ENCODE data around the gene LLGL2.

LLGL2 gene

DNA sequence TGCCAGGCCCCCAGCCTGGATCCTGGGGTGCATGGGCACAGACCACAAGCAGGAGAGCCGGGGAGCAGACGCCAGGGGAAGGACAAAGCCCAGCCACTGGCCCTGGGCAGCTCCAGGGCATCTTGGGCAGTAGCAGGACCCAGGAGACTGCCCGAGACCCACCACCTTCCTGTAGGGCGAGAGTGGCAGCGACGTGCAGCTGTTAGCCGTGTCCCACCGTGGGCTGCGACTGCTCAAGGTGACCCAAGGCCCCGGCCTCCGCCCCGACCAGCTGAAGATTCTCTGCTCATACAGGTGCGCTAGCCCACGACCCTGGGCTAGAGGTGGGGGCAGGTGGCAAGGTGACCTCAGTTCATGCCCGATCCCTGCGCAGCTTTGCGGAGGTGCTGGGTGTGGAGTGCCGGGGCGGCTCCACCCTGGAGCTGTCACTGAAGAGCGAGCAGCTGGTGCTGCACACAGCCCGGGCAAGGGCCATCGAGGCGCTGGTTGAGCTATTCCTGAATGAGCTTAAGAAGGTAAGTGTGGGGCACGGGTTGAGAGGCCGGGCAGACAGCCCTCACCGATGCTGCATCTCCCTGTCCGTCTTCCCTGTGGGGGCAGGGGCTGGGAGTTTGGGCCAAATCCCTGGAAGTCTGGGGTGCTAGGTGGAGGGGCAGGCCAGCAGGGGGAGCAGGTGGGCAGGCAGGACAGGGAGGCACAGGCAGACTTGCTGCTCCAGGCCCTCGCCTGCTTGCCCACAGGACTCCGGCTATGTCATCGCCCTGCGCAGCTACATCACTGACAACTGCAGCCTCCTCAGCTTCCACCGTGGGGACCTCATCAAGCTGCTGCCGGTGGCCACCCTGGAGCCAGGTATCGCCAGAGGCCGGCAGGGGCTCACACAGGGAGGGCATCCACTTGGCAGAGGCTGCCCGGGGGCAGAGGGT lies 94.3 kb downstream of the LLGL2 start:
- peak; percentile 25 for DNase-seq

DNA sequence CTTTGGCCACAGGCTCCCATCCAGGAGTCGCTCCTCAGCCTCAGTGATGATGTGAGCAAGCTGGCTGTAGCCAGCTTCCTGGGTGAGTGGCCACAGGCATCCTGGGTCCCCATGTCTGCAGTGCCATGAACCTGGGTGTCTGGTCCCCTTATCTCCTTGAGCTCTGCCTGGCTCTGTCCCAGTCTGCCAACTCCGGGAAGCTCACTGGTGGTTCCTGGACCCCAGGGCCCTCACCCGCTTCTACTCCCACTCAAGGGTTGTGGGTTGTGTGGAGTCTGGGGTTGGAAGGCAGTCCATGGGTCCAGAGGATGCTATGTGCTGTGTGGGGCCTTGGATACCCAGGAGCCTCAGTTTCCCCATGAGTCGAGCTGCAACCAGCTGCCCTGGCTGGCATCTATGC lies 96.0 kb downstream of the LLGL2 start:
- no peak for DNase-seq

DNA sequence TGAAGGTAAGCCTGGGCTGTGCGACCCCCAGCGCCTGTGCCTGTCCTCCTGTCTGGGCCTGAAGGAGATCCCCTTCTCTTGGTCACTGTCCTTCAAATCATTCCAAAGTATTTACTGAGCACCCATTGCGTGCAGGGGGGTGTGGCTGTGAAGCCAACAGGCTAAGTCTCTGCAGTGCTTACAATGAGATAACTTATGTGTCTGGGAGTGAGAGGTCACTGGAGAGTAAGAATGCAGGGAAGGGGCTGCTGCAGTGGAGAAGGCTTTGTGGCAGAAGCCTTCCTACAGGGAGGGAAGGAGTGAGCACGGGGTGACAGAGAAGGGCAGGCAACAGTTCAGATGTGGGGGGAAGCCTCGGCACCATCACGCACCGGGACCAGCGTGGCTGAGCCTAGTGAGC lies 96.6 kb downstream of the LLGL2 start:
- no peak for DNase-seq

DNA sequence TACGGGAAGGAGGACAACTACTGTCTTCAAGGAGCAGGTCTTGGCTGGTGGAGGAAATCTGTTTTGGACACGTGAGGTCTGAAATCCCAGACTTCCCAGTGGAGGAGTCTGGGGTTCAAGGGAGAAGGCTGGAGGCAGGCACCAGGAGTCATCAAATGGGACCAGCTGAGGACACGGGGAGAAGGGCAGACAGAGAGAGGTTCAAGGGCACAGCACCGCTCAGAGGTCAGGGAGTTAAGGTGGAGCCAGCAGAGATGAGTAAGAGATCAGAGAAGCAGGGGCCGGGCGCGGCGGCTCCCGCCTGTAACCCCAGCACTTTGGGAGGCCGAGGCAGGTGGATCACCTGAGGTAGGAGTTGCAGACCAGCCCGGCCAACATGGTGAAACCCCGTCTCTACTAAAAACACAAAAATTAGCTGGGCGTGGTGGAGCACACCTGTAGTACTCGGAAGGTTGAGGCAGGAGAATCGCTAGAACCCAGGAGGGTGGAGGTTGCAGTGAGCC lies 97.3 kb downstream of the LLGL2 start:
- no peak for DNase-seq

DNA sequence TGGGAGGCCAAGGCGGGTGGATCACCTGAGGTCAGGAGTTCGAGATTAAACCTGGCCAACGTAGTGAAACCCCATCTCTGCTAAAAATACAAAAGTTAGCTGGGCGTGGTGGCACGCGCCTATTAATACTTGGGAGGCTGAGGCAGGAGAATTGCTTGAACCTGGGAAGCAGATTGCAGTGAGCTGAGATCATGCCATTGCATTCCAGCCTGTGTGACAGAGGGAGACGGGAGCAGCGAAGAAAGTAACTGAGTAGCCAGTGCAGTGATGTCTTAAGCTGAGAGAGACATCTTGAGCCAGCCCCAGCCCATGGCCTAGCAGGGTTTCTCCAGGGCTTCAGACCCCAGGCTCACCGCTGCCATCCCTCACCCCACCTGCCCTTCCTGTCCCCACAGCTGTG lies 97.9 kb downstream of the LLGL2 start:
- DNase-seq, result no peak

DNA sequence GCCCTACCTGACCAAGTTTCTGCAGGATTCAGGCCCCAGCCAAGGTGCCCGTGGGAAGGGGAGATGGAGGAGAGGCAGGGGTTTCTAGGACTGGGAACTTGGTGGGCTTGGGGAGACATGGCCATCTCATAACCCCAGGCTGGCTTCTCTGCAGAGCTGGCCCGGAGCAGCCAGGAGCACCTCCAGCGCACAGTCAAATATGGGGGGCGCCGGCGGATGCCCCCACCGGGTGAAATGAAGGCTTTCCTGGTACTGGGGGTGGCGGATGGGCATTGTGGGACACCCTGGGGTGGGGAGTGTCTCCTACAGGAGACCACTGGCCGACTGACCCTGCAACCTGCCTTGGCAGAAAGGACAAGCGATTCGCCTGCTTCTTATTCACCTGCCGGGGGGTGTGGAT lies 98.5 kb downstream of the LLGL2 start:
- DNase-seq, result no peak

All from CD4-positive, alpha-beta T cell treated with Interleukin-17A for 4 hours (primary cell).